Measurements from ENCODE around the gene SPPL2A.
A peak's percentile ranks its signal among the peaks of the same experiment; 100 is the strongest.
"Not testable (repeated sequence)": the region's sequence is repeated elsewhere in the genome, so short reads cannot be mapped to it uniquely, and the experiment has no call there.

The SPPL2A gene, protein sequence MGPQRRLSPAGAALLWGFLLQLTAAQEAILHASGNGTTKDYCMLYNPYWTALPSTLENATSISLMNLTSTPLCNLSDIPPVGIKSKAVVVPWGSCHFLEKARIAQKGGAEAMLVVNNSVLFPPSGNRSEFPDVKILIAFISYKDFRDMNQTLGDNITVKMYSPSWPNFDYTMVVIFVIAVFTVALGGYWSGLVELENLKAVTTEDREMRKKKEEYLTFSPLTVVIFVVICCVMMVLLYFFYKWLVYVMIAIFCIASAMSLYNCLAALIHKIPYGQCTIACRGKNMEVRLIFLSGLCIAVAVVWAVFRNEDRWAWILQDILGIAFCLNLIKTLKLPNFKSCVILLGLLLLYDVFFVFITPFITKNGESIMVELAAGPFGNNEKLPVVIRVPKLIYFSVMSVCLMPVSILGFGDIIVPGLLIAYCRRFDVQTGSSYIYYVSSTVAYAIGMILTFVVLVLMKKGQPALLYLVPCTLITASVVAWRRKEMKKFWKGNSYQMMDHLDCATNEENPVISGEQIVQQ

DNA sequence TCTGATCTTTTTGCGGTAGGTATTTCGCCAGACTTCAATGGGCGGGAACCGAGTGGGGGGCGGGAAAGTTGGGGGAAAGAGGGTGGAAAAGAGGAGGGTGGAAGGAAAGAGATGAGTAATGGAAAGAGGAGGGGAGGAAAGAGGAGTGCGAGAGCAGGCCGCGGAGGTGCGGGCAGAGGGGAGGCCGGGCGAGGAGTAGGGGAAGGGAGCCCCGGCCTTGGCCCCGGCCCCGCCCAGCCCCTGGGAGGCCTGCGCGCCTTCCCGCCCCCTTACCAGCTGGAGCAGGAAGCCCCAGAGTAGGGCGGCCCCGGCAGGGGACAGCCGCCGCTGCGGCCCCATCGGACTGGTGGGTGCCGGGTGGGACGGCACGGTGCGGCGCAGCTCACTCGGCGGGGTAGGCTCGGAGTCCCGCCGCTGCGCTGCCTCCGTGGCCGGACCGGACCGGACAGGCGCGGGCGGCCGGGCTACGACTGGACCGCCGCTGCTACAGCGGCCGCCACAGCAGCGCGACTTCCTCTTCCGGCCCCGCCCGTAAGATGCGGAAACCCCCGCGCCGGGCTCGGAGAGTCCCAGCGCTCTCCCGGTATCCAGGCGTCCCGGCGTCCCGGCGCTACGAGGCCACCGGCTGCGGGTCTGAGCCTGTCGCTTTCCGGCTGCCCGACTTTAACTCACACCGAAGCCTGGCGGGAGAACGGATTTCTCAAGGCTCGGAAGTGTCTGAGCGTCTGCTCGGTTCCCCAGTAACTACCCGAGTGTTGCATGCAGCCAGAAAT lies at the start of gene SPPL2A:
TSS of gene SPPL2A (minus strand) at position 512 of the 773 bp plus-strand sequence. CDS start at position 339, 173 bp downstream.
- DNase-seq = peak; percentile 94

DNA sequence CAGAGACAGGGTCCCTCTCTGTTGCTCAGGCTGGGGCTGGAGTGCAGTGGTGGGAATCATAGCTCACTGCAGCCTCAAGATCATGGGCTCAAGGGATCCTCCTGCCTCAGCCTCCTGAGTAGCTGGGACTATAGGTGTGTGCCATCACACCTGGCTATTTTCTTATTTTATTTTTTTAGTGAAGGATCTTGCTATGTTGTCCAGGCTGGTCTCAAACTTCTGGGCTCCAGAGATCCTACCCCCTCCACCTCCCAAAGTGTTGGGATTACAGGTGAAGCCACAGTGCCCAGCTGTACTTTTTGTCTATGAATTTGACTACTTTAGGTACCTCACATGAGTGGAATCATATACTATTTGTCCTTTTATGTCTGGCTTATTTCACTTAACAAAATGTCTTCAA lies 49.1 kb upstream of the SPPL2A start:
- no peak for DNase-seq

DNA sequence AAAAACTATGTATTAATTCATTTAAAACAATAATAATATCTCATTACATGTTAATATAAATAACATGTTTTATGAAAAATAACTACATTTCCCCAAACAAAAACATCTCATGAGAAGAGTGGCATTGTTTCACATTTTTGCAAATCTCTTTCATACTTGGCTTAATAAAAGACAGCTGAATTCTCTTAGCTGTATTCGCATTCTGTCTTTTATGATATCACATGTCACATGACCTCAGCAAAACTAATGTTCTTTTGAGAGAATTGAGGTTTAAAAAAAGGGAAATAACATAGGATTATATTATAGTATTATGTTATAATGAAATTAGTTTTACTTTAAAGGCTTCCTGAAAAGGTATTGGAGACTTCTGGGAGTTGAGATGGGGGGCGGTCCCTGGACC lies 48.4 kb upstream of the SPPL2A start:
- no peak for DNase-seq

DNA sequence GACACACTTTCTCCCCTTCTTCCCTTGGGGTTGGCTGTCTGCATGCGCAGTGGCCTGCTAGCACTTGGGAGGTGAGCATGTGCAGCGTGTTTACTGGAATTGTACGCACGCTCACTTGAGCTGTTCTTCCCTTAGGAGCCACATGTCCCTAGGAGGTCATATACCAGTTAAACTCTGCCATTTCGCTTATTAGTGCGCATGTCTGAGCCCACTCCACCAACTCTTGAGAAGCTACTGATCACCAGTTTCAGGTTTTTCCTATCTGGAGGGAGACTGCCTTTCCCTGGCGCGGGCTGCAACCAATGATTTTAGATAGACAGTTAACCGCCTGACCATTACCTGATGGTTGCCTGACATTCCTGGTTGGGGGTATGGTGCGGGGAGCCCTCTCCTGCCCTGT lies 47.6 kb upstream of the SPPL2A start:
- DNase-seq = no peak

DNA sequence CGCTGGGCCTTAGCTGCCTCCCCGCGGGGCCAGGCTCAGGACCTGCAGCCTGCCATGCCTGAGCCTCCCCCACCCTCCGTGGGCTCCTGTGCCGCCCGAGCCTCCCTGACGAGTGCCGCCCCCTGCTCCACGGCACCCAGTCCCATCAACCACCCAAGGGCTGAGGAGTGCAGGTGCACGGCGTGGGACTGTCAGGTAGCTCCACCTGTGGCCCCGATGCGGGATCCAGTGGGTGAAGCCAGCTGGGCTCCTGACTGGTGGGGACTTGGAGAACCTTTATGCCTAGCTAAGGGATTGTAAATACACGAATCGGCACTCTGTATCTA lies 46.6 kb upstream of the SPPL2A start:
- DNase-seq = not testable (repeated sequence)

DNA sequence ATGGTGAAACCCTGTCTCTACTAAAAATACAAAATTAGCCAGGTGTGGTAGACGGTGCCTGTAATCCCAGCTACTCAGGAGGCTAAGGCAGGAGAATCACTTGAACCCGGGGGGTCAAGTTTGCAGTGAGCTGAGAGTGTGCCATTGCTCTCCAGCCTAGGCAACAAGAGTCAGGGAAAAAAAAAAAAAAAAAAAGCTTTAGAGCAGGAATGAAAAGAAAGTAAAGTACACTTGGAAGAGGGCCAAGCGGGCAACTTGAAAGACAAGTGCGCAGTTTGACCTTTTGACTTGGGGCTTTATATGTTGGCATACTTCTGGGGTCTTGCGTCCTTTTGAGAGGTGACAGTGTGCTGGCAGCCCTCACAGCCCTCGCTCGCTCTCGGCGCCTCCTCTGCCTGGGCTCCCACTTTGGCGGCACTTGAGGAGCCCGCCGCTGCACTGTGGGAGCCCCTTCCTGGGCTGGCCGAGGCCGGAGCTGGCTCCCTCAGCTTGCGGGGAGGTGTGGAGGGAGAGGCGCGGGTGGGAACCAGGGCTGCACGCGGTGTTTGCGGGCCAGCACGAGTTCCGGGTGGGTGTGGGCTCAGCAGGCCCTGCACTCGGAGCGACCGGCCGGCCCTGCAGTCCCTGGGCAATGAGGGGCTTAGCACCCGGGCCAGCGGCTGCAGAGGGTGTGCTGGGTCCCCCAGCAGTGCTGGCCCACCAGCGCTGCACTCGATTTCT lies 46.1 kb upstream of the SPPL2A start:
- not testable (repeated sequence) for DNase-seq

DNA sequence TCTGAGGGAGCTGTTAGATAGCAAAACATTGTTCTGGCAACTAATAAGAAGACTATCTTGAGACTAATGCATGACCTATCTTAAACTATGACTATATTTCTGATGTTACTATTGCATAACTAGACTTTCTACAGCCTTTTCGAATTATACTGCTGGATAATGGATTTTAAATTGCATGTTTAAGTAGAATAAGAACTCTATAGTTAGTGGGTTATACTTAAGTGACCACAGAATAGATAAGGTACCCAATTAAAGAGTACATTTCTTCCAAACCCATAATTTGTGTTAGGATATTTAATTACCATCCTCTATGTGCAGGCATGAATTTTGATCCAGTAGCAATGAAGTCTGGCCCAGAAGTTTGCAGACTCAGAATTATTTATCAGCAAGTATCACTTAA lies 44.6 kb upstream of the SPPL2A start:
- DNase-seq = no peak

DNA sequence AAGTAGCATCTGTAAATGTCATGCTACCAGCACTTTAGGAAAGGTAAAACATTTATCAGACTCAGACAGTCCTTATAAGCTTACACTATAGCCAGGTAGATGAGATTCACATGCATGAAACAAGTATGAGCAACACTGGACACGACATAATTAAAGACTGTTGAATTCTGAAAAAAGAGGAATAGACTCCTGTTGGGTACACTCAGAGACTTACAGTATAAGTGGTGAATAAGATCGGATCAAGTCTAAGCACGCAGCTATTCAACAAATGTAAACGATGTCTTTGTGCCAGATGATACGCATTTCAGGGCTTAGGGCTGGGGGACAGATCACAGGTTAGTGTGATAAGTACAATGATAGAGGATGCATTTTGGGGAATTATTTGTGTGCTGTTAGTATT lies 43.2 kb upstream of the SPPL2A start:
- no peak for DNase-seq

DNA sequence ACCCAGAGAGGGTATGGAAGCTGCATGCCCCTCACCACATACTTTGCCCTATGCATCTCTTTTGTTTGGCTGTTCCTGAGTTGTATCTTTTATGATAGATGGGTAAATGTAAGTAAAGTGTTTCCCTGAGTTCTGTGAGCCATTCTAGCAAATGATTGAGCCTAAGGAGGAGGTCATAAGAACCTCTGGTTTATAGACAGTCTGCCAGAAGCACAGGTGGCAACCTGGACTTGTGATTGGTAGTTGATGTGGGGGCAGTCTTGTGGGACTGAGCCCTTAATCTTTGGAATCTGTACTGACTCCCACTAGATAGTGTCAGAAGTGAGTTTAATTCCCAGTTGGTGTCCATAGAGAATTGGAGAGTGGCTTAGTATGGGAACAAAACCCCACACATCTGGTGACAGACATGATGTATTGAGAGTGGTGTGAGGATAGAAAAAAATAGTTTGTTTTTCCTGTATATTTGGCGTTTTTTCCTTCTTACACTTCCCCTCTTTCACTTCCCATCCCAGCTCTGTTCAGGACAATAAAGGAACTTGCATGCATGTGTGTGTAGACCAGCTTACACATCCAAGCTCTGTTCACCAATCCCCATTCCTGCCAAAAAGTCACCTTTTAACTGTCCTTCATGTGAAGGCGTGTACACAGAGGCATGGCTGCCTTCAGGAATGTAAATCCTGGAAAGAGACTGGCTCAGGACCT lies 38.1 kb upstream of the SPPL2A start:
- DNase-seq = no peak

DNA sequence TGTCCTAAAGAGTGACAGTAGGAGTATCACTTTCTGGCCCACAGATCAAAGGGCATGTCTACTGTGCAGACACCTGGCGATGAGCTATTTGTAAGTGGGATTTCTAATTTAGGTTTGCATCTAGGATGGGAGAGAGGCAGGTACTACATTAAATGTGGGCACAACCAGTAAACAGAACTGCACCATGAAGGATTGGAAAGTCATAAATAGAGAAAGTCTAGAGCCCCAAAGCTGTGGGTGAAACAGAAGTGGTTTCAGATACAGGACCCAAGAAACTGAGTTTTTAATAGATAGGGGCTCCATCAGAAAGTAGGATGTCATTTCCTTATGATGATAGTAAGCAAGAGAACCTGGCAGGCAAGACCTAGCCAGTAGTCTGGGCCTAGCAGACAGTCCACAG lies 35.2 kb upstream of the SPPL2A start:
- DNase-seq = no peak

DNA sequence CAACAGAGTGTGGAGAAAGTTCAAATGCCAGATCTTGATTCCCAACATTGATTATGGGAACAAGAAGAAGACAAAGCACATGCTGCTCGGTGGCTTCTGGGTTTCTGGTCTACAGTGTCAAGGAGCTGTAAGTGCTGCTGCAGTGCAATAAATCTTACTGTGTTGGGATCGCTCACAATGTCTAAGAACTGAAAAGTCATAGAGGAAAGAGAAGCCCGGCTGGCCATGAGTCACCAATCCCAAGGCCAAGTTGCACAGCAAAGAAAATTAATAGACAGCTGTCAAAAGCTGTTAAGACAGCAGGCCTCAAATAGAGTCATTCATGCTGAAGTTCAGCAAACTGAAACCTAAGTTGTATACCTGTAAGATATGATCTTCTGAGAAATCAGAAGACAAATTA lies 33.2 kb upstream of the SPPL2A start:
- peak; percentile 6 for DNase-seq

DNA sequence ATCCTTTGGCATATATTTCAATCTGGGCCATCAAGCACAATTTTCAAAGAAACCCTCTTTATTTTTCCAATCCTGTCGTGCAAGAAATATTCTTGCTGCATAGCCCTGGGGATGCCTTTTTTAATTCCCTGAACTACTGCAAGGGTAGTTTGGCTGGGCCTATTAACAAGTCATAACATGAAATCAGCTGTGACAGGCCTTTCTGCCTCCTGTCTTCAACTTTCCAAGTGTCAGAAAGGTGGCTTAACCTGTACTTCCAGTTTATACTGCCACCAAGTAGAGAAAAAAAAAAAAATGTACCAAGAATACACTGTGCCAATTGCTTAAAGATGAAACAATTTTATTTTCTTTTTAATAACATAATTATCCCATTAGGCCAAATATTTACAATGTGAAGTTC lies 32.4 kb upstream of the SPPL2A start:
- no peak for DNase-seq

DNA sequence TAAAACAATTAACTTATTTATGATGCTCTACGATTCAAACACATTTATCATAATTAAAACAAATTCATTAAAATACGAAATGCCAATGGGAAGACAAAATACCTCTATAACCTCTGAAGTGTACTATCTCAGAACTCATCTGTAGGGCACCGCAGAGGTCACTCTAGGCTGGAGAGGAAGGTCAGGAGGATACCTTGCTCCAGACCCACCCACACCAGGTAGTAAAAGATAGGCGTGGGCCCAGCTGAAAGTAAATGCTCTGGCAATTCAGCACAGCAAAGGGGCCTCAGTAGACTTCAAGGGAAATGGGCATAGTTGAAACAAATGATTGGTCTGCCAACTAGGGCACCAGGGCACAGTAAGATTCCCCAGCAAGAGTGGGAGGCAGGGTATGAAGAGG lies 26.0 kb upstream of the SPPL2A start:
- DNase-seq = no peak

DNA sequence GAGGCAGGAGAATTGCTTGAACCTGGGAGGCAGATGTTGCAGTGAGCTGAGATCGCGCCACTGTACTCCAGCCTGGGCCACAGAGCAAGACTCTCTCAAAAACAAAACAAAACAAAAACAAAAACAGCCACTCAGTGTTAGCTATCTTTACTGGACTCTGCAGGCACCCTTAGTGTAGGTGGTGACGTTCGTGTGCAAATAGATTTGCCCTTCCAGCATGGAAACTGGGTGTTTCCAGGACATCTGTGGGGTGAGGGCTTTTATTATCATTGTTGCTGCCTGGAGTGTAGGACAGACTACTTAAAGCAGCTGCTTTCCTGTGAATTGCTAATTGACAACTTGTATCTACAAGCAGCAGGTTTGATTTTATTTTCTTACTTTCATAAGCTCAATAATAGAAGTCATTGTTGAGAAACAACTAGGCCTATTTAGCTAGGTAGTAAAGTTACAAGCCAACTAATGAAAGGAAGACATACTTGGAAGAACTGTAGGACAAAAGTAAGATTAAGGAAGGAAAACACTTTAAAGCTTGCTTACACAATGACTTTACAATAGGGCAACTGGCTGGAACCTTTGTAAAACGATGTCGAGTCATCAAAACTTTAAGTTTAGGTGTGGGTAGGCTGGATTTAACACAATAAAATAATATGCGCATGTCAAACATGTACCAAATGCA lies 25.4 kb upstream of the SPPL2A start:
- DNase-seq = no peak

DNA sequence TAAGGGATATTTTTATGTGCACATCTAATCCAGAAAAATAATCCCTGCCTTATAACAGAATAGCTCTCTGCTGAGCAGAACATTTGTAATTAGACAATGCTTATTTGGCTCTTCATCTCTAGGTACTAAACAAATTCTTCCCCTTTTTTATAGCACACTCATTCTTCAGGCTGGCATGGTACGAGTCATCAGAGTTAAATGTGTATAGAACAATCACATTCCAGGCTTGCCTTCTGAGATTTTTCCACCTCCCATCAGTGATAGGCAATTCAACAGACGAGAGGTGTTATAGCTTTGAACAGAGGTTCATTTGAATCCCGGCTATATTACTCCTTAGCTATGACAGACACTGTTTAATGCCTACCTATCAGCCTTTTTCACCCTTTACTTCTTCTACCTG lies 21.4 kb upstream of the SPPL2A start:
- DNase-seq = peak; percentile 27

DNA sequence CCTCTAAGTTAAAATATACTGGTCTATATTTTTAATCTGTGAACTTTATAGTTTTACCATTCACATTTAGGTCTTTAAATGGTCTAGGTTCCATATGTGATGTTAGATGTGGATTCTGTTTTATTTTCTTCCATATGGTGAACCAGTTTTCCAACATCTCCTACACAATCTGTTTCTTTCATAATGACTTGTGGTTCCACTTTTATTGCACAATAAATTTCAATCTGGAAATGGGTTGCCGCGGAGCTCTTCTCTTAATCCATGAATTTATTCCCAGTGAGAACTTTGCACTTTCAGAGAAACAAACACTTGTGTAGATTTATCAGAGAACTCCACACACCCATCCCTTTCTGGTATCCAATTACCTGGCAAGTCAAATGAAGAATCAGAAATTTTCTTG lies 20.9 kb upstream of the SPPL2A start:
- no peak for DNase-seq

DNA sequence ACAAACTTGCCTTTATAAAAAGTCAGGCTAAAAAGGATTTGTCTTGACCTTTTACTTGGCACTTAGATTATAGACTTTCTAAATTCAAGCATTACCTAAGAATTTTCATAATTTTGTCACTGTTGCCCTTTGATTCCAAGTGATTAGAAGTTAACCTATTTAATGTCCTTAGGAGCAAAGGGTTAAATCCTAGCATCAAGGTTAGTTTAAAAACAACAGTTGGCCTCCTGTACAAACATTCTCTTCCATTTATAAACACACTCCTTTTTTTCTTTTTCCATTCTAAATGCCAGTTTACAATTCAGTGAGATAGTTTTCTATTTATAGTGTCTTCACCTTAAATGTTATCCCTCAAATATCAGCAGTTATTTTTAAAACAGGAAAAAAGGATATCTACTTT lies 18.4 kb upstream of the SPPL2A start:
- no peak for DNase-seq

DNA sequence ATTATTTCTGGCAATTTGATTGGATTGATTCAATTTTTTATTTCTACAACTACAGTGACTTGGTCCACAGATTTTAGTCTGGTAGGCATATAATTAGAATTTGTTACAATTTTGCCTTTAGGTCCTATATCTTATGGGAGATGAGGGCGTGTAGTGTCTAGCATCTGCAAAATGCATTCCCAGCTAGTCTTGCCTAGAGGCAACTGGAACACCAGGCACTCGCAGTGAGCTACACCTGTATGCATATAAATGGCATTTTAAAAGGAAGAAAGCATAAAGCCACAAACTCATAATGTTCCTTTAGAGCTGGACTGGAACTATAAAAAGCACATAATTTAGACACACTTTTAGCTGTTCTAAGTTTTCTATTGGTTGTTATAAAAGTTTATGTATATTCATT lies 17.9 kb upstream of the SPPL2A start:
- no peak for DNase-seq

DNA sequence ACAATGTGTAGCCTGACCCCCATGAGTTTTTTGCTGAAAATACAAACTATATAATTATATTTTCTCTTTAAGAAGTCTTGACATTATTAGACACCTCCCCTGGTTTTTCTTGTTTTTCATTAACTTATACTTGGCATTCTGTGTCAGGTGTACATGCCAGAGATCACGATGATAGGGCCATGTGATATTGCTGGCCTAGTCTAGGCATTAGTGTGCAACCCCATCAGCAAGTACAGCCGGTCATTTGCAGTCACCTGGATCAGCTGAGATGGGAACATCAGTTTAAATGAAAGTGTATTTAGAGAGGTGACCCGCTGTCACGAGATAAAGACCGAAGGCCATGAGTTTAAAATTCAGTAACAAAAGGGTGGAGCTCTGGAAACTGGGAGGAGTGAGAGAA lies 12.6 kb upstream of the SPPL2A start:
- DNase-seq = no peak

DNA sequence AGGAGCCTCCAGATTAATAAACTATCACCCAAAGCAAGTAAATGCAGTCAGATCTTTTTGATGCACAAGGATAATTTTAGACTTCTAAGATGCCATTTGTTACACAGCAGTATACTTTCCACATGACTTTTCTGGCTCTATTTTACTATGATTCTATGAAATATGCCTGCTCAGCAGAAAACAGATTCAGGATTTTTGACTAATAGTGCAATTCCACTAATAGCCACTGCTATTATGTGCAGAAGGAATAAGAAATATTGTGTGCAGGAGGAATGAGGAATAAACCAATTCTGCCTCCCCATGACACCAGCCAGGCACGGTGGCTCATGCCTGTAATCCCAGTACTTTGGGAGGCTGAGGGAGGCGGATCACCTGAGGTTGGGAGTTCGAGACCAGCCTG lies 11.5 kb upstream of the SPPL2A start:
- DNase-seq = no peak

DNA sequence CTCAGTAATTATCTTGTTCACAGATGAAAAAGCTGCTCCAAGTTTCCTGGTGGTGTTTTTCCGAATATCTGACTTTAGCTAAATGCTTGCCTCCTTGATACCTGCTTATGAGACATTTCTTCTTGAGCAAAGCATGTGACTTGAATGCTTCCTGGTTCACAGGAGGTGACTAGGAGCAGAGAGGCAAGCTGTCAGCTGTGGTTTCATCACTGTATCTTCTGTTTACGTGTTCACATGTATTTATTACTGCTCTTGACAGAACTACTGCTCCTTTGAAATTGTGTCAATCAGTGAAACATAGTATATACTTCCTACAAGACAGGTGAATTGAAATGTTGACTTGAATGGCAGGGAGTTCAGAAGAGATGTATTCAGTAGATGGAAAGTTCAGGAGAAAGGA lies 8.9 kb upstream of the SPPL2A start:
- DNase-seq = no peak

DNA sequence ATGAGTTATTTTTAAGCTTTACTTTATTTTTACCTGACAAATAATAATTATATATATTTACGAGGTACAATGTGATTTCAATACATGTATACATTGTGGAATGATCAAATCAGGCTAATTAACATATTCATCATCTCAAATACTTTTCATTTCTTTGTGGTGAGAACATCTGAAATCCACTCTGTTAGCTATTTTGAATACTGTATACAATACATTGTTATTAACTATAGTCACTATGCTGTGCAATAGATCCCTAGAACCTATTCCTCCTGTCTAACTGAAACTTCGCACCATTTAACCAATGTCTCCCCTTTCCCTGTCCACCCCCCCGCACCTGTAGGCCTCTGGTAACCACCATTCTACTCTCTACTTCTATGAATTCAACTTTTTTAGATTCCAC lies 7.9 kb upstream of the SPPL2A start:
- DNase-seq = peak; percentile 18
